ENCODE measurements around the gene CHAT.

DNA sequence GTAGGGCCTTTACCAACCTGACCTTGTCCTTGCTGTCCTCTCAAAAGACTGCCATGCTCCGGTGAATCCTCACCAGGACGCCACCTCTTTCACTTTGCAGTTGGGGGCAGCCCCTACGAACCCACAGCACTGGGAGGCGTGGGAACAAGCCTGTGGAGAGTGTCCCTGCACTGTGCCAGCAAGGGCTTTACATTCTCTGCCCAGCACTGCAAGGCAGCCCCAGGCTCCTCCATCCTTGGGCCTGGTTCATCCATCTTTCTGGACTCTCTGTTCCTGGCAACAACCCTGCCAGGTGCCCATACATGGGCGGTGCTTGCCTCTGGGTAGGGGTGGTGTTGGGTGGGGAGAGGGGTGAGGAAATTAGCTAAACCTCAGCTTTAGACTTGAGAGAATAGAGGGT lies 1.4 kb downstream of the CHAT start:
- TF ChIP-seq, protein P1, sequence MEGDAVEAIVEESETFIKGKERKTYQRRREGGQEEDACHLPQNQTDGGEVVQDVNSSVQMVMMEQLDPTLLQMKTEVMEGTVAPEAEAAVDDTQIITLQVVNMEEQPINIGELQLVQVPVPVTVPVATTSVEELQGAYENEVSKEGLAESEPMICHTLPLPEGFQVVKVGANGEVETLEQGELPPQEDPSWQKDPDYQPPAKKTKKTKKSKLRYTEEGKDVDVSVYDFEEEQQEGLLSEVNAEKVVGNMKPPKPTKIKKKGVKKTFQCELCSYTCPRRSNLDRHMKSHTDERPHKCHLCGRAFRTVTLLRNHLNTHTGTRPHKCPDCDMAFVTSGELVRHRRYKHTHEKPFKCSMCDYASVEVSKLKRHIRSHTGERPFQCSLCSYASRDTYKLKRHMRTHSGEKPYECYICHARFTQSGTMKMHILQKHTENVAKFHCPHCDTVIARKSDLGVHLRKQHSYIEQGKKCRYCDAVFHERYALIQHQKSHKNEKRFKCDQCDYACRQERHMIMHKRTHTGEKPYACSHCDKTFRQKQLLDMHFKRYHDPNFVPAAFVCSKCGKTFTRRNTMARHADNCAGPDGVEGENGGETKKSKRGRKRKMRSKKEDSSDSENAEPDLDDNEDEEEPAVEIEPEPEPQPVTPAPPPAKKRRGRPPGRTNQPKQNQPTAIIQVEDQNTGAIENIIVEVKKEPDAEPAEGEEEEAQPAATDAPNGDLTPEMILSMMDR (IDR thresholded peaks at IDR 0.05; ENCODE audit: low read depth, low read length, poor library complexity, severe bottlenecking): no peak
- no peak for TF ChIP-seq EZH2phosphoT487 (IDR thresholded peaks at IDR 0.05; ENCODE audit: borderline replicate concordance, low read length)
